ENCODE measurements around the gene CIITA.

CIITA gene

GRCh38 chr16:10878644-10879501 lies 1.9 kb downstream of the CIITA start:
- no peak for DNase-seq (ENCODE audit: low read depth)

GRCh38 chr16:10879681-10880589 lies 2.9 kb downstream of the CIITA start:
- no peak for DNase-seq (ENCODE audit: low read depth)

GRCh38 chr16:10880594-10881452 lies 3.8 kb downstream of the CIITA start:
- DNase-seq (ENCODE audit: low read depth) = no peak

- no peak for DNase-seq (ENCODE audit: low read depth)
These were observed 4.6 kb downstream of the CIITA start for GRCh38 chr16:10881479-10882030.

- DNase-seq (ENCODE audit: low read depth) = no peak
These were observed 6.0 kb downstream of the CIITA start for GRCh38 chr16:10883004-10883403.

- DNase-seq (ENCODE audit: low read depth) = no peak
These were observed 8.2 kb downstream of the CIITA start for GRCh38 chr16:10885246-10885645.

GRCh38 chr16:10888320-10888937 lies 11.4 kb downstream of the CIITA start:
- DNase-seq (ENCODE audit: low read depth) = no peak

GRCh38 chr16:10889855-10890254 lies 12.9 kb downstream of the CIITA start:
- DNase-seq (ENCODE audit: low read depth) = no peak

GRCh38 chr16:10892782-10893318 lies 15.8 kb downstream of the CIITA start:
- DNase-seq (ENCODE audit: low read depth) = no peak

- DNase-seq (ENCODE audit: low read depth) = no peak
These were observed 18.3 kb downstream of the CIITA start for GRCh38 chr16:10895053-10895946.

GRCh38 chr16:10896165-10896564 lies 19.2 kb downstream of the CIITA start:
- no peak for DNase-seq (ENCODE audit: low read depth)

GRCh38 chr16:10896723-10897122 lies 19.7 kb downstream of the CIITA start:
- DNase-seq (ENCODE audit: low read depth) = no peak

- DNase-seq (ENCODE audit: low read depth) = no peak
These were observed 20.1 kb downstream of the CIITA start for GRCh38 chr16:10897134-10897533.

- no peak for DNase-seq (ENCODE audit: low read depth)
These were observed 26.0 kb downstream of the CIITA start for GRCh38 chr16:10902999-10903398.

- DNase-seq (ENCODE audit: low read depth) = no peak
These were observed 29.5 kb downstream of the CIITA start for GRCh38 chr16:10906482-10906881.

GRCh38 chr16:10906914-10907756 lies 30.1 kb downstream of the CIITA start:
- no peak for DNase-seq (ENCODE audit: low read depth)

- no peak for DNase-seq (ENCODE audit: low read depth)
These were observed 30.7 kb downstream of the CIITA start for GRCh38 chr16:10907757-10908045.

GRCh38 chr16:10911267-10911666 lies 34.3 kb downstream of the CIITA start:
- DNase-seq (ENCODE audit: low read depth) = no peak

- DNase-seq (ENCODE audit: low read depth) = no peak
These were observed 39.5 kb downstream of the CIITA start for GRCh38 chr16:10916534-10916933.

Measured in activated T-cell treated with anti-CD3 and anti-CD28 coated beads for 24 hours (primary cell).